Right atrium auricular region (tissue), 2 donors: ENCODE data around the gene TMEM127. TPM values are rescaled to one million over a fixed set of nuclear protein-coding genes. Genes with fewer than 3 reads are reported as not detected.
A peak's percentile ranks its signal among the peaks of the same experiment; 100 is the strongest.

ENCODE experiments used
- DNase-seq: peaks from one replicate; pipeline ENCODE4 v3.0.0-alpha.2; 2019; ENCODE audit warnings: low spot score
- H3K27ac ChIP-seq, 2 donors: fragments of 200-600 bp; sonication (generic); 1 replicate in 1 of 2; 2 replicates in 1 of 2; pipeline ENCODE4 v1.5.1; 2016 to 2019
- H3K27me3 ChIP-seq, 2 donors: fragments of 200-600 bp; sonication (generic); one replicate each; pipeline versions ENCODE4 v1.5.1 to v1.6.0; 2017 to 2019
- H3K36me3 ChIP-seq: fragments of 200-600 bp; sonication (generic); one replicate; pipeline ENCODE4 v1.5.1; 2016
- H3K4me1 ChIP-seq, 2 donors: fragments of 200-600 bp; sonication (generic); one replicate each; pipeline versions ENCODE4 v1.5.1 to v1.6.0; 2017 to 2019
- H3K4me3 ChIP-seq, 2 donors: fragments of 200-600 bp; sonication (generic); 1 replicate in 1 of 2; 2 replicates in 1 of 2; pipeline ENCODE4 v1.5.1; 2017 to 2019; ENCODE audit warnings: mild to moderate bottlenecking in 1 of 2, moderate library complexity in 1 of 2
- H3K9me3 ChIP-seq, 2 donors: fragments of 200-600 bp; sonication (generic); one replicate each; pipeline ENCODE4 v1.5.1; 2019
- total RNA-seq, 2 donors: library from RNA; depleted of rRNA; stranded (reverse); fragments of >200 nt; gene quantifications; one replicate each; pipeline ENCODE4 v1.1.0, GENCODE V29; 2016
- TF ChIP-seq, protein P1 (sequence below), 2 donors: fragments of 200-600 bp; sonication (generic); IDR thresholded peaks; one replicate each; pipeline ENCODE4 v1.5.1; 2019; ENCODE audit warnings: antibody characterized with exemption in 2 of 2

TMEM127 gene
- total RNA-seq, 2 donors from 2014 or later: 88.9 to 95.2 TPM

DNA sequence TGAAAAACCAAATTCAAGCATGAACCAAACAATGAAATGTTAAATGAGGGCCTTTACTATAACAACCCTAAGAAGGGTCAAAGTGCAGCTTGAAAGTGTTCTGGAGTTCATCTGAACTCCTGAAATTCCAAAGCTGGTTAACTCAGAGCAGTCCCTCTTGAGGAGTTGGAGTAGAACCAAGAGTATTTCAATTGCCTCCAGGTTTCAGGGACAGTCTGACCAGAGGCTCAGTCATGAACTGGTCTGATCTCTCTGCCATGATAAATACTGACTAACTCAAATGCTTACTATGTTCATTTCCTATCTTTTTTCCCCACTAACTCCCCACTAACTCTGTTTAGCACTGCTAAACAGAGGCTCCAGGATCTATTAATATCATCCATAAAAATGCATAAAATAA lies 59.9 kb downstream of the TMEM127 start:
- Histone ChIP-seq H3K4me3 (peak overlapping the region in 1 of 2 donors; percentile 5), H3K9me3 (no peaks in the 10 kb centered on the region), H3K27ac (peak overlapping the region; percentile 60 to 74), H3K4me1 (peaks cover 0 to 78% of the 10 kb centered on the region in 2 donors), H3K27me3 (no peaks in the 10 kb centered on the region), H3K36me3 (no peaks in the 10 kb centered on the region)
- no peak for DNase-seq
- TF ChIP-seq, protein P1, sequence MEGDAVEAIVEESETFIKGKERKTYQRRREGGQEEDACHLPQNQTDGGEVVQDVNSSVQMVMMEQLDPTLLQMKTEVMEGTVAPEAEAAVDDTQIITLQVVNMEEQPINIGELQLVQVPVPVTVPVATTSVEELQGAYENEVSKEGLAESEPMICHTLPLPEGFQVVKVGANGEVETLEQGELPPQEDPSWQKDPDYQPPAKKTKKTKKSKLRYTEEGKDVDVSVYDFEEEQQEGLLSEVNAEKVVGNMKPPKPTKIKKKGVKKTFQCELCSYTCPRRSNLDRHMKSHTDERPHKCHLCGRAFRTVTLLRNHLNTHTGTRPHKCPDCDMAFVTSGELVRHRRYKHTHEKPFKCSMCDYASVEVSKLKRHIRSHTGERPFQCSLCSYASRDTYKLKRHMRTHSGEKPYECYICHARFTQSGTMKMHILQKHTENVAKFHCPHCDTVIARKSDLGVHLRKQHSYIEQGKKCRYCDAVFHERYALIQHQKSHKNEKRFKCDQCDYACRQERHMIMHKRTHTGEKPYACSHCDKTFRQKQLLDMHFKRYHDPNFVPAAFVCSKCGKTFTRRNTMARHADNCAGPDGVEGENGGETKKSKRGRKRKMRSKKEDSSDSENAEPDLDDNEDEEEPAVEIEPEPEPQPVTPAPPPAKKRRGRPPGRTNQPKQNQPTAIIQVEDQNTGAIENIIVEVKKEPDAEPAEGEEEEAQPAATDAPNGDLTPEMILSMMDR (IDR thresholded peaks at IDR 0.05): no peak

DNA sequence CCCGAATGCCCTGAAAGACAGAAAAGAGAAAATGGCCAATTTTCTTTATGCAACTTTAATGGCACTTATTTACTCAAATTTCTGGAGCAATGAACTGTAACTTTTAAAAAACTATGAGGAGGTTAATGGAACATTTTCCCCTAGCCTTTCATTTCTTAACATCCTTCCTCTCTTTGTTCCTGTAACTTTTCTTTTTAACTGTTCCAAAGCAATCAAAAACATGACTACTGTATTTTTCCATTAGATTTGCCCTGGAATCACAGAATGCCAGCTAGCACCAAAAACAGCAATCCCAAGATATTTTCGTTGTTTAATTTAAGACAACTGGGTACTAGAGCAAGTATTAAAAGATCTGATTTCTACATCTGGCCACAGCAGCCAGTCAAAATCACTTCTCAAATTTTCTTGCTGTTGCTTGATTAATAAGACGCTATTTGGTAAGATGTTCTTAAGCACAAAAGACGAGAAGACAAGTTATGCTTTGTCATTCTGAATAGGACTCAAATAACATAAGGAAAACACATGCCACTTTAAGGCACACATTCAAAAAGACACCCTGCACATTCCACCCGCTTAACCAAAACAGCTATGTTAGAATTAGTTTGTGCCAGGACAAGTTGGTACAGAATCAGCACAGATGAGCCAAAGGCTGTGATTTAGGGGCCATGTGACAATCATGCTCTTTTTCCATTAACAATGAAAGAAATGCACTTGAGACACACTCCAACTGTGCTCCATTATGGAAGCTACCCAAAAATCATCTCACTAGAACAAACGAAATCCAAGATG lies 60.8 kb downstream of the TMEM127 start:
- no peaks in the 10 kb centered on the region for H3K9me3 ChIP-seq
- H3K27me3 ChIP-seq: no peaks in the 10 kb centered on the region
- peaks cover 0 to 83% of the 10 kb centered on the region in 2 donors for H3K4me1 ChIP-seq
- peak overlapping the region; percentile 60 to 74 for H3K27ac ChIP-seq
- TF ChIP-seq, protein P1 (IDR thresholded peaks at IDR 0.05): no peak
- DNase-seq: no peak
- no peaks in the 10 kb centered on the region for H3K36me3 ChIP-seq
- peak overlapping the region in 1 of 2 donors; percentile 2 for H3K4me3 ChIP-seq

DNA sequence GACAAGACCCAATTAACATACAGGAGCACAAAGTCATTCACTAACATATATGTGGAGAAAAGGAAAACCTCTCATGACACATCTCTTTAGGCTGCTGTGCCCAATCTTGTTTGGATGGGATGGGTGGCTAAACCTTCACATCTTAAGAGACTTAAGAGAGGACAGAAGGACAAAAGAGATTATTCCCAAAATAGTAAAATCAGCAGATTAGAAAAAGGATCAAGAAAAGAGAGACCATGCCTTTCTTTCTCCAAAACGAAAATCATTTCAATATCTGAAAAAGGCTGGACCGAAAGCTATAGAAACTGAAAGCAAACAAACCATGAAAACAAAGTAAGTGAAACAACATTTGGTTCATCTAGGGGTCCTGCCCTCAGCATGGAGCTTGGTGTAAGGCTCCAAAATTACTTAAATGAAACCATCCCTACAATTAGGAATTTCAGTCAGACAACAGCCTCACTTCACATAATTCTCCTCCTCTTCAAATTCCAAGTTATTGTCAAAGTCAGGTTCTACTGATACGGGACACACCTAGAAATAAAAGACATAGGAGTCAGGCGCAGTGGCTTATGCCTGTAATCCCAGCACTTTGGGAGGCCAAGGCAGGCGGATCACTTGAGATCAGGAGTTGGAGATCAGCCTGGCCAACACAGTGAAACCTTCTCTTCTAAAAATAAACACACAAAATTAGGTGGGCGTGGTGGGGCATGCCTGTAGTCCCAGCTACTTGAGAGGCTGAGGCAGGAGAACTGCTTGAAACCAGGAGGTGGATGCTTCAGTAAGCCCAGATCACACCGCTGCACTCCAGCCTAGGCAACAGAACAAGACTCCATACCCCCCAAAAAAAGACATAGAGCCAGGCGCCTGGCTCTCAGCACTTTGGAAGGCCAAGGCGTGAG lies 62.4 kb downstream of the TMEM127 start:
- no peak overlapping the region for H3K4me3 ChIP-seq
- TF ChIP-seq, protein P1 (IDR thresholded peaks at IDR 0.05): no peak

DNA sequence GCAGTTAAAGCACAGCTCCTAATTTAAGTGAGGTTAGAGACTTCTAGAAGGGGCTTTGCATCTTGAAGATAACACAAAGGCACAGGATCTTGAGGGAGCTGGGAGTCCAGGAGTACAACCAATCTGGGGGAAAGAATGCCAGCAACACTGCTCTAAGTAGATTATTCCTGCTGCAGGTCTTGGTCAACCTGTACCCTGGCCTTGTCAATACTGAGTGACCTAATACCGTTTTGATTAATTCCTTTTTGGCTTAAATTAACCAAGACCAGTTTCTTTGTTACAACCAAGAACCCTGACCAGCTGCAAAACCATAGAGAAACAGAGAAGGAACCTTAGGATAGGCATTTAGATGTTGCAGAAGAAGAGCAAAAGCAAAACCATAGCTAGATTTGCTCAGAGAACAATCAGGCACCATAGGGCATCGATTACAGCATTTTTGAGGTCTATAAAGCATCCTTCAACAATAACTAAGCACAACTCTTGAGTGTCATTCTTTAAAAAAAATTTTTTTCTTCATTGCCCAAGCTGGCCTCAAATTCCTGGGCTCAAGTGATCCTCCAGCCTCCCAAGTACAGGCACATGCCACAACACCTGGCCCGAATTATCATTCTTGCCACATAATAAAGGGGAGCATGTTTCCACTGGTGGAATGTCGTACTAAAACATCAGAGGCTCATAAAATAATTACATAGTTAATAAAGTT lies 63.5 kb downstream of the TMEM127 start:
- no peak overlapping the region for H3K4me3 ChIP-seq
- TF ChIP-seq, protein P1 (IDR thresholded peaks at IDR 0.05): no peak
- H3K9me3 ChIP-seq: no peaks in the 10 kb centered on the region
- H3K27me3 ChIP-seq: no peaks in the 10 kb centered on the region
- no peak for DNase-seq
- no peaks in the 10 kb centered on the region for H3K36me3 ChIP-seq
- peak overlapping the region; percentile 60 to 74 for H3K27ac ChIP-seq
- H3K4me1 ChIP-seq: peaks cover 0 to 85% of the 10 kb centered on the region in 2 donors

More for the DNA sequence above, 62.4 kb downstream of the TMEM127 start:
- Histone ChIP-seq H3K27ac (peak overlapping the region; percentile 60 to 74), H3K9me3 (no peaks in the 10 kb centered on the region), H3K4me1 (peaks cover 0 to 86% of the 10 kb centered on the region in 2 donors), H3K27me3 (no peaks in the 10 kb centered on the region), H3K36me3 (no peaks in the 10 kb centered on the region)
- no peak for DNase-seq

DNA sequence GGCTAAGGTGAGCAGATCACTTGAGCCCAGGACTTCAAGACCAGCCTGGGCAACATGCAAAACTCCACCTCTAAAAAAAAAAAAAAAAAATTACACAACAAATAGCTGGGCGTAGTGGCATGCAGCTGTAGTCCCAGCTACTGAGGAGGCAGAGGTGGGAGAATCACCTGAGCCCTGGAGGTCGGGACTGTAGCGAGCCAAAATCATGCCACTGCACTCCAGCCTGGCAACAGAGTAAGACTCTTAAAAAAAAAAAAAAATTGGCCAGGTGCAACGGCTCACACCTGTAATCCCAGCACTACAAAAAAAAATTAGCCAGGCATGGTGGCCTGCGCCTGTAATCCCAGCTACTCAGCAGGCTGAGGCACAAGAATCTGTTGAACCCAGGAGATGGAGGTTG lies 64.5 kb downstream of the TMEM127 start:
- no peak overlapping the region for H3K4me3 ChIP-seq
- no peak overlapping the region for H3K27ac ChIP-seq
- H3K36me3 ChIP-seq: no peaks in the 10 kb centered on the region
- H3K4me1 ChIP-seq: peaks cover 0 to 78% of the 10 kb centered on the region in 2 donors
- H3K27me3 ChIP-seq: no peaks in the 10 kb centered on the region
- TF ChIP-seq, protein P1 (IDR thresholded peaks at IDR 0.05): no peak
- no peak for DNase-seq
- no peaks in the 10 kb centered on the region for H3K9me3 ChIP-seq
